Bronchial epithelial cell (primary cell): ENCODE results near the gene LENG1. TPM values are rescaled to one million over a fixed set of nuclear protein-coding genes. Genes with fewer than 3 reads are reported as not detected.
A peak's percentile ranks its signal among the peaks of the same experiment; 100 is the strongest.
"Not testable (repeated sequence)": the region's sequence is repeated elsewhere in the genome, so short reads cannot be mapped to it uniquely, and the experiment has no call there.

Experiments
- DNase-seq: peaks from one replicate; pipeline ENCODE4 v3.0.0-alpha.2; 2010; ENCODE audit warnings: low read depth
- FAIRE-seq: peaks from 2 replicates; lab custom pipeline; 2011; peaks lifted over from hg19 to GRCh38; lab: Jason Lieb, UNC
- H3K27me3 ChIP-seq: 2 replicates; pipeline ENCODE4 v1.5.1; 2011; ENCODE audit warnings: low read length; ENCODE audit not compliant: control insufficient read depth, insufficient read depth
- H3K36me3 ChIP-seq: 2 replicates; pipeline ENCODE4 v1.5.1; 2011; ENCODE audit warnings: low read length; ENCODE audit not compliant: control insufficient read depth, insufficient read depth
- H3K4me3 ChIP-seq: 2 replicates; pipeline ENCODE4 v1.5.1; 2011; ENCODE audit warnings: mild to moderate bottlenecking, low read depth, low read length, control low read depth
- CTCF ChIP-seq: IDR thresholded peaks from 2 replicates; pipeline ENCODE4 v1.5.1; 2011; ENCODE audit warnings: mild to moderate bottlenecking, moderate library complexity, low read length, control low read depth, inconsistent platforms; ENCODE audit not compliant: insufficient read depth, severe bottlenecking
- total RNA-seq: library from RNA; depleted of rRNA; stranded (reverse); fragments of >200 nt; gene quantifications from 2 replicates; pipeline ENCODE4 v1.2.1, GENCODE V29; 2014

Gene LENG1
- total RNA-seq, 1 donor from 2014 or later: 9.7 TPM

GRCh38 chr19:54179262-54179852 is 19.8 kb upstream of the LENG1 start:
- FAIRE-seq: no peak
- Histone ChIP-seq H3K4me3 (no peak overlapping the region), H3K27me3 (no peaks in the 10 kb centered on the region), H3K36me3 (peaks cover 16% of the 10 kb centered on the region)
- TF ChIP-seq CTCF: no peak
- no peak for DNase-seq

GRCh38 chr19:54178581-54179261 is 19.2 kb upstream of the LENG1 start:
- FAIRE-seq: peak; percentile 50
- Histone ChIP-seq H3K36me3 (peaks cover 16% of the 10 kb centered on the region), H3K4me3 (no peak overlapping the region), H3K27me3 (no peaks in the 10 kb centered on the region)
- DNase-seq: no peak
- no peak for TF ChIP-seq CTCF

- TF ChIP-seq CTCF: no peak
- H3K4me3 ChIP-seq: no peak overlapping the region
- H3K27me3 ChIP-seq: no peaks in the 10 kb centered on the region
- DNase-seq: no peak
- no peak for FAIRE-seq
- peaks cover 6% of the 10 kb centered on the region for H3K36me3 ChIP-seq
Observed at GRCh38 chr19:54173951-54174834, 14.7 kb upstream of the LENG1 start.

GRCh38 chr19:54173359-54173699 is 13.8 kb upstream of the LENG1 start:
- DNase-seq: no peak
- FAIRE-seq: no peak
- no peak for TF ChIP-seq CTCF
- Histone ChIP-seq H3K36me3 (peaks cover 2% of the 10 kb centered on the region), H3K27me3 (no peaks in the 10 kb centered on the region), H3K4me3 (peak overlapping the region; percentile 59)

- no peak for FAIRE-seq
- Histone ChIP-seq H3K27me3 (no peaks in the 10 kb centered on the region), H3K4me3 (peak within 1 kb of the TSS; percentile 59), H3K36me3 (peaks cover 2% of the 10 kb centered on the region)
- peak; percentile 71 for TF ChIP-seq CTCF
- peak; percentile 80 for DNase-seq
Observed at GRCh38 chr19:54172471-54173358, 13.2 kb upstream of the LENG1 start, which contains the start of gene TMC4. Gene TMC4, minus strand, starts transcription at chr19:54173160. Its CDS starts 43 bp downstream, at chr19:54173117.

GRCh38 chr19:54171736-54172431 is 12.4 kb upstream of the LENG1 start:
- H3K27me3 ChIP-seq, DNase-seq, H3K36me3 ChIP-seq, FAIRE-seq, H3K4me3 ChIP-seq: not testable (repeated sequence)
